Nephron (organoid): Measurements from ENCODE around the gene AKT2.

Experiments used
- H3K27ac Mint-ChIP-seq, 3 experiments: 2 replicates each; pipeline ENCODE4 v1.8.0; 2020; ENCODE audit warnings: mixed read lengths in 3 of 3, mild to moderate bottlenecking in 2 of 3, moderate library complexity in 1 of 3
- H3K27me3 Mint-ChIP-seq: 2 replicates; pipeline ENCODE4 v1.8.0; 2021; ENCODE audit warnings: low read depth, mild to moderate bottlenecking, moderate library complexity, mixed read lengths
- H3K36me3 Mint-ChIP-seq: 2 replicates; pipeline ENCODE4 v1.8.0; 2020; ENCODE audit warnings: low read depth, mixed read lengths
- H3K4me1 Mint-ChIP-seq: 2 replicates; pipeline ENCODE4 v1.8.0; 2020; ENCODE audit warnings: mixed read lengths
- H3K4me3 Mint-ChIP-seq, 3 experiments: 2 replicates each; pipeline ENCODE4 v1.8.0; 2020; ENCODE audit warnings: mild to moderate bottlenecking in 3 of 3, mixed read lengths in 3 of 3, moderate library complexity in 2 of 3
- H3K9me3 Mint-ChIP-seq: 2 replicates; pipeline ENCODE4 v1.8.0; 2020; ENCODE audit warnings: mixed read lengths
- TF ChIP-seq, protein P1 (sequence below), 3 experiments: fragments of 200-600 bp; sonication (generic); IDR thresholded peaks; one replicate each; pipeline ENCODE4 v1.5.0; 2021; ENCODE audit warnings: antibody characterized with exemption in 3 of 3; ENCODE audit not compliant: unreplicated experiment in 3 of 3

The AKT2 gene

DNA sequence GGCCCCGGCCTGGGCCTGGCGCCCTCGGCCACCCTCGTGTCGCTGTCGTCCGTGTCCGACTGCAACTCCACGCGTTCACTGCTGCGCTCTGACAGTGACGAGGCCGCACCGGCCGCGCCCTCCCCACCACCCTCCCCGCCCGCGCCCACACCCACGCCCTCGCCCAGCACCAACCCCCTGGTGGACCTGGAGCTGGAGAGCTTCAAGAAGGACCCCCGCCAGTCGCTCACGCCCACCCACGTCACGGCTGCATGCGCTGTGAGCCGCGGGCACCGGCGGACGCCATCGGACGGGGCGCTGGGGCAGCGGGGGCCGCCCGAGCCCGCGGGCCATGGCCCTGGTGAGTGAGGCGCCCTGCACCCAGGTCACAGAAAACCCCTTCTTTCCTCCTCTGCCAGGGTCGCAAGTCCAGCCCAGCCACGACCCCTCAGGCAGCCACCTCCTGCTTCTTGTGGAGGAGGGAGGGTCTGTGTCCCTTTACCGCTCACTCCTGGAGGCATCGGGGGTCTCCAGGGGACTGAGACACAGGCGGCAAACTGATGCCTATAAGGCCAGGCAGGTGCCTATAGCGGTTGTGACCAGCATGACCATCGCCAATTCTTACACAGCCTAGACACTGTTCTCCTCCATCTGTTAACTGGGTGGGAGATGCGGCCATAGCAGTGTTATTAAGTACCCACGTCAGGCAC is 71.1 kb downstream of the AKT2 start:
- H3K9me3 Mint-ChIP-seq, result no peaks in the 10 kb centered on the region
- H3K4me3 Mint-ChIP-seq, result no peak overlapping the region
- H3K27ac Mint-ChIP-seq, result no peak overlapping the region
- peaks cover 9% of the 10 kb centered on the region for H3K4me1 Mint-ChIP-seq
- H3K27me3 Mint-ChIP-seq, result peaks cover 39% of the 10 kb centered on the region
- peaks cover 28% of the 10 kb centered on the region for H3K36me3 Mint-ChIP-seq
- TF ChIP-seq, protein P1, sequence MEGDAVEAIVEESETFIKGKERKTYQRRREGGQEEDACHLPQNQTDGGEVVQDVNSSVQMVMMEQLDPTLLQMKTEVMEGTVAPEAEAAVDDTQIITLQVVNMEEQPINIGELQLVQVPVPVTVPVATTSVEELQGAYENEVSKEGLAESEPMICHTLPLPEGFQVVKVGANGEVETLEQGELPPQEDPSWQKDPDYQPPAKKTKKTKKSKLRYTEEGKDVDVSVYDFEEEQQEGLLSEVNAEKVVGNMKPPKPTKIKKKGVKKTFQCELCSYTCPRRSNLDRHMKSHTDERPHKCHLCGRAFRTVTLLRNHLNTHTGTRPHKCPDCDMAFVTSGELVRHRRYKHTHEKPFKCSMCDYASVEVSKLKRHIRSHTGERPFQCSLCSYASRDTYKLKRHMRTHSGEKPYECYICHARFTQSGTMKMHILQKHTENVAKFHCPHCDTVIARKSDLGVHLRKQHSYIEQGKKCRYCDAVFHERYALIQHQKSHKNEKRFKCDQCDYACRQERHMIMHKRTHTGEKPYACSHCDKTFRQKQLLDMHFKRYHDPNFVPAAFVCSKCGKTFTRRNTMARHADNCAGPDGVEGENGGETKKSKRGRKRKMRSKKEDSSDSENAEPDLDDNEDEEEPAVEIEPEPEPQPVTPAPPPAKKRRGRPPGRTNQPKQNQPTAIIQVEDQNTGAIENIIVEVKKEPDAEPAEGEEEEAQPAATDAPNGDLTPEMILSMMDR (IDR thresholded peaks at IDR 0.05; ENCODE audit: unreplicated experiment in 3 of 3), result no peak

DNA sequence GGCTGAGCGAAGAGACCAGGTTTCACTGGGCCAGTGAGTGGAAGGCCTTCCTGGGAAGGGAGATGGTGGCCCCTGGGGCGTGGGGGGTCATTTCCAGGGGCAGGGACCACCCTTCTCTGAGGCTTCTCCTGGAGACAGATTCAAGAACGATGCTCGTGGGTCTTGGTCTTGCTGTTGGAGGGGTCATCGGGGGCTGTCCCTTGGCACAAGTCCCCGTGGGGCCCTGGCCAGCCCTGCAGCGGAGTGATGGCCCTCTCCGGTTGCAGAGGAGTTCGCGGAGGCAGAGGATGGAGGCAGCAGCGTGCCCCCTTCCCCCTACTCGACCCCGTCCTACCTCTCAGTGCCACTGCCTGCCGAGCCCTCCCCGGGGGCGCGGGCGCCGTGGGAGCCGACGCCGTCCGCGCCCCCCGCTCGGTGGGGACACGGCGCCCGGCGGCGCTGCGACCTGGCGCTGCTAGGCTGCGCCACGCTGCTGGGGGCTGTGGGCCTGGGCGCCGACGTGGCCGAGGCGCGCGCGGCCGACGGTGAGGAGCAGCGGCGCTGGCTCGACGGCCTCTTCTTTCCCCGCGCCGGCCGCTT is 71.8 kb downstream of the AKT2 start:
- H3K4me1 Mint-ChIP-seq, result peaks cover 9% of the 10 kb centered on the region
- no peak overlapping the region for H3K27ac Mint-ChIP-seq
- TF ChIP-seq, protein P1 (IDR thresholded peaks at IDR 0.05; ENCODE audit: unreplicated experiment in 3 of 3), result no peak
- H3K9me3 Mint-ChIP-seq, result no peaks in the 10 kb centered on the region
- peaks cover 32% of the 10 kb centered on the region for H3K27me3 Mint-ChIP-seq
- peaks cover 32% of the 10 kb centered on the region for H3K36me3 Mint-ChIP-seq
- no peak overlapping the region for H3K4me3 Mint-ChIP-seq

DNA sequence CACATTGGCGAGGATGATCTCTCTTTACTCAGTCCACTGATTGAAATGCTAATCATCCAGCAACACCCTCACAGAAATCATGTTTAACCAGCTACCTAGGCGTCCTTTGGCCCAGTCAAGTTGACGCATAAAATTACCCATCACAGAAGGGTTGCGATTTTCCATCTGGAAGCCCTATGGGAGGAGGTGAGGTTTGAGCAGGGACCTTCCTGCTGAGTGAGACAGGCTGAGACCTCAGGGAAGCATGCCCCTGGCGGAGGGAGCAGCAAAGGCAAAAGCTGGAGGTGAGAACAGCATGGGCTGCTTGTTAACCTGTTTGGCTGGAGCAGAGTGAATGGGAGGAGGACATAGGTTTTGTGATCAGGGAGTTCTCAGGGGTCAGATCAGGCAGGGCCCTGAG is 74.3 kb downstream of the AKT2 start:
- Mint-ChIP-seq H3K27me3 (peaks cover 10% of the 10 kb centered on the region), H3K36me3 (peaks cover 28% of the 10 kb centered on the region), H3K4me3 (no peak overlapping the region), H3K27ac (no peak overlapping the region), H3K4me1 (no peaks in the 10 kb centered on the region), H3K9me3 (no peaks in the 10 kb centered on the region)
- TF ChIP-seq, protein P1 (IDR thresholded peaks at IDR 0.05; ENCODE audit: unreplicated experiment in 3 of 3), result no peak

DNA sequence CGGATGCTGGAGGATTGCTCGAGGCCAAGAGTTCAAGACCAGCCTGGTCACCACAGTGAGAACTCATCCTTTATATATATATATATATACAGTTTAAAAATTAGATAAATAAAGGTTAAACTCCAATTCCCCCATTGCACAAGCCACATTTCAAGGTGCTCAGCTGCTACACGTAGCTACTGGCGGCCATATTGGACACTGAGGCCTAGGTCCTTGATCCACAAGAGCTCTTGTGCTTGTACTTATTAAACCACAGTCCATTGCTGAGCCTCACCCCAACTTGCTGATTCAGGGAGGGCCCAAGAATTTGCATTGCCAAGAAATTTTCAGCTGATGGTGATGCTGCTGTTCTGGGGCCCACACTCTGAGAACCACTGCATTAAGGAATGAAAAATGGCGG is 76.5 kb downstream of the AKT2 start:
- H3K4me1 Mint-ChIP-seq, result no peaks in the 10 kb centered on the region
- H3K27me3 Mint-ChIP-seq, result no peaks in the 10 kb centered on the region
- peaks cover 38% of the 10 kb centered on the region for H3K36me3 Mint-ChIP-seq
- H3K9me3 Mint-ChIP-seq, result no peaks in the 10 kb centered on the region
- H3K4me3 Mint-ChIP-seq, result no peak overlapping the region
- TF ChIP-seq, protein P1 (IDR thresholded peaks at IDR 0.05; ENCODE audit: unreplicated experiment in 3 of 3), result no peak
- H3K27ac Mint-ChIP-seq, result no peak overlapping the region

DNA sequence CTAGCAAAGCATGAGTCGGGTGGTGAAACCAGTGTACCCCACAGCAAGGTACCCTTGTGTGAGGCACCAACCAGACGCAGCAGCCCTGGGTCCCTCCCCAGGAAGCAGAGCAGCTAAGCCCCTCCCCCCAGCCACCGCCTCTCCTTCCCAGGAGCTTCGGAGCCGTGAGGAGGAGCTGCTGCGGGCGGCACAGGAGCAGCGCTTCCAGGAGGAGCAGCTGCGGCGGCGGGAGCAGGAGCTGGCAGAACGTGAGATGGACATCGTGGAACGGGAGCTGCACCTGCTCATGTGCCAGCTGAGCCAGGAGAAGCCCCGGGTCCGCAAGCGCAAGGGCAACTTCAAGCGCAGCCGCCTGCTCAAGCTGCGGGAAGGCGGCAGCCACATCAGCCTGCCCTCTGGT is 79.4 kb downstream of the AKT2 start:
- H3K27me3 Mint-ChIP-seq, result peaks cover 3% of the 10 kb centered on the region
- no peaks in the 10 kb centered on the region for H3K4me1 Mint-ChIP-seq
- no peaks in the 10 kb centered on the region for H3K9me3 Mint-ChIP-seq
- H3K36me3 Mint-ChIP-seq, result peaks cover 32% of the 10 kb centered on the region
- TF ChIP-seq, protein P1 (IDR thresholded peaks at IDR 0.05; ENCODE audit: unreplicated experiment in 3 of 3), result no peak
- H3K27ac Mint-ChIP-seq, result no peak overlapping the region
- no peak overlapping the region for H3K4me3 Mint-ChIP-seq

DNA sequence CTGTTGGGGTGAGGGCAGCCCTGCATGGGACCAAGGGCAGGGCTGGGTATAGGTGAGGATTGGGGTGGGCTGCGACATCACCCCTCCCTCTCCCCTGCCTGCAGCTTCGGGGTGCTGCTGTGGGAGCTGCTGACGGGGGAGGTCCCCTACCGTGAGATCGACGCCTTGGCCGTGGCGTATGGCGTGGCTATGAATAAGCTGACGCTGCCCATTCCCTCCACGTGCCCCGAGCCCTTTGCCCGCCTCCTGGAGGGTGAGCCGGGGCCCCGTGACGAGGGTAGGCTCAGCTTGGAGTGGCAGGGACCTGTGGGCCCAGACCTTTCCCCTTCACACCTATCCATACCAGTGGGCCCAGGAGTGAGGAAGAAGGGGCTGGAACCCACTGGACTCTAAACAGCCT is 80.8 kb downstream of the AKT2 start:
- H3K27me3 Mint-ChIP-seq, result peaks cover 3% of the 10 kb centered on the region
- no peaks in the 10 kb centered on the region for H3K9me3 Mint-ChIP-seq
- H3K4me1 Mint-ChIP-seq, result no peaks in the 10 kb centered on the region
- no peak overlapping the region for H3K4me3 Mint-ChIP-seq
- H3K36me3 Mint-ChIP-seq, result peaks cover 23% of the 10 kb centered on the region
- H3K27ac Mint-ChIP-seq, result no peak overlapping the region
- TF ChIP-seq, protein P1 (IDR thresholded peaks at IDR 0.05; ENCODE audit: unreplicated experiment in 3 of 3), result no peak
